GM18526 (cell line): ENCODE results near the gene C20orf204.
A peak's percentile ranks its signal among the peaks of the same experiment; 100 is the strongest.

Experiments
- POLR2A ChIP-seq: IDR thresholded peaks from 3 replicates; pipeline ENCODE4 v1.6.1; 2011; ENCODE audit not compliant: insufficient read length; ENCODE audit errors: extremely low read depth

C20orf204 gene

GRCh38 chr20:64078934-64079272, 42.9 kb downstream of the C20orf204 start:
- TF ChIP-seq POLR2A = no peak

GRCh38 chr20:64079273-64080012, 43.5 kb downstream of the C20orf204 start, which contains the start of gene RGS19:
Gene RGS19 (minus strand): TSS chr20:64079518. CDS start chr20:64076886, 2,632 bp downstream.
- TF ChIP-seq POLR2A = peak; percentile 43

- TF ChIP-seq POLR2A = peak; percentile 8
Measured at GRCh38 chr20:64080013-64080812, 44.2 kb downstream of the C20orf204 start, which contains the start of gene OPRL1. Gene OPRL1 (plus strand): TSS chr20:64080082. CDS start chr20:64092721, 12,639 bp downstream.

GRCh38 chr20:64080813-64081623, 45.0 kb downstream of the C20orf204 start:
- no peak for TF ChIP-seq POLR2A

GRCh38 chr20:64081624-64081964, 45.6 kb downstream of the C20orf204 start:
- TF ChIP-seq POLR2A = no peak

GRCh38 chr20:64082126-64082731, 46.2 kb downstream of the C20orf204 start:
- no peak for TF ChIP-seq POLR2A

- TF ChIP-seq POLR2A = no peak
Measured at GRCh38 chr20:64082820-64083377, 46.9 kb downstream of the C20orf204 start.

- no peak for TF ChIP-seq POLR2A
Measured at GRCh38 chr20:64083378-64083803, 47.4 kb downstream of the C20orf204 start.

- no peak for TF ChIP-seq POLR2A
Measured at GRCh38 chr20:64083804-64084684, 48.1 kb downstream of the C20orf204 start, which contains the start of gene LKAAEAR1. Gene LKAAEAR1 (minus strand): TSS chr20:64084398. CDS start chr20:64084219, 179 bp downstream.

- TF ChIP-seq POLR2A = no peak
Measured at GRCh38 chr20:64084685-64085152, 48.7 kb downstream of the C20orf204 start.

GRCh38 chr20:64086801-64087200, 50.8 kb downstream of the C20orf204 start:
- TF ChIP-seq POLR2A = no peak
